Superior temporal gyrus (tissue), 1 donor: Measurements from ENCODE around the gene ZSCAN2.
A peak's percentile ranks its signal among the peaks of the same experiment; 100 is the strongest.
"Not testable (repeated sequence)": the region's sequence is repeated elsewhere in the genome, so short reads cannot be mapped to it uniquely, and the experiment has no call there.

Experiments used
- DNase-seq: peaks from one replicate; pipeline ENCODE4 v3.0.0-alpha.2; 2016; ENCODE audit errors: extremely low spot score

Gene ZSCAN2

DNA sequence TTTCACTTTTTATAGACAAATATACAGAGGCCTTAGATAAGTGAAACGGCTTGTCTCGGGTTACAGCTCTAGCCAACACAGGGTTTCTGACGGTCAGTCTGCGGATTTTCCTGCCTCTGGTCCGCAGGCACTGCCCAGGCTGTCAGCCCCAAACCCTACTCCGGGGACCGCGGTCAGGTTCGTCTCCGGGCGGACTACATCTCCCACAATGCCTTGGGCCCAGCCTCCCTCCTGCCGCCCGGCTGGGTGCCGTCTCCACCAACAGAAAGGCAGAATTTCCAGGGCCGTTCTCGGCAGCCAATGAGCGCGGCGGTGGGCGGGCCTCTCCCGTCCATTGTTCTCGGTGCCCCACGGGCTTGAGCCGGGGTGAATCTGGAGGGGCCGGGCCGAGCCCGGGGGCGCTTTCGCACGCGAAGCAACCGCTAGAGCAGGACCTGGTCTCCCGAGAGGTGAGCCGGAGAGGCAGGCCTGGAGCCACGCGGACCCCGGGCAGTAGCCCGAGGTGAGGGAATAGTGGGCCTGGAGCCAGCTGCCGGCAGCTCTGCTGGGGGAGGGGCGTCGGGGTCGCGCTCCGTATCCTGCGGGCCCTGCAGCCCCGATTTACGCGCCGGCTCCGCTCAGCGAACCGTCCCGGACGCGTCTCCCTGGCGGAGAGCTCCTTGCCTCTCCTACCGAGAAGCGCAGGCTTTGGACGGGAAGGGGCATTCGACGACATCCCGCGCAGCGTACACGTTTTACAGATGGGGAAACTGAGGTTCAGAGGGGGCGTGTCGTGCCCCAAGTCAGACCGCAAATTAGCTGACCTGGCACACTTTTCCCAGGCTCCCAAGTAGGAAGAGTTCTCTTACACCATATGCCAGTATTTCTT lies at the start of gene ZSCAN2:
ZSCAN2 (plus strand) TSS at position 323 of the 868 bp plus-strand sequence. CDS start 2,919 bp downstream, outside the sequence.
- DNase-seq = peak; percentile 97

DNA sequence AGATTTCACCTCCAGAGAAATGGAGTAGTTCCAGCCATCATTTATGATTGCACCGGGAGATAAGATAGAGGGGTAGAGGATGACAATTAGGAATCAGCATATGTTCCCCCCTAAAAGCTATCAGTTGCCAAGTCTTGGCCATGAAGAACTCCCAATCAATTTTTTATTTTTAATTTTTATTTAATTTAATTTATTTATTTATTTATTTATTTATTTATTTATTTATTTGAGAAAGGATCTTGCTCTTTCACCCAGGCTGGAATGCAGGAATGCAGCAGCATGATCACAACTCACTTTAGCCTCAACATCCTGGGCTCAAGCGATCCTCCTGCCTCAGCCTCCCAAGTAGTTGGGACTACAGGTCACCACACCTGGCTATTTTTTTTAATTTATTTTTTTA lies 49.2 kb upstream of the ZSCAN2 start:
- not testable (repeated sequence) for DNase-seq

DNA sequence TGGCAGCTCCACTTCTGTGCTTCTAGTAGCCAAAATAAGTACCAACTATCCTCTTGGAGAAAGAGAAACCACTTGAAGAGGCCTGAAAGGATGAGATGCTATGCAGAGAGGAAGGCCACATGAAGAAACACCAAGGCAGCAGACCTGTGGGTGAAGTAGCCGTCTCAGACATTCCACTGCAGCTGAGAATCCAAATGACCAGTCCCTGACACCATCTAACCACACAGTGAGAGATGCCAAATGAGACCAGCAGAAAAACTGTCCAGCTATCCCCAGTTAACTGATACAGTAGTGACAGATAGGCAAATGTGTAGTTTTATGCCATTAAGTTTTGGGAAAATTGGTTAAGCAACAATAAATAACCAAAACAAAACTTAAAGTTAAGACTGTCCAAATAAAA lies 47.9 kb upstream of the ZSCAN2 start:
- DNase-seq = no peak

DNA sequence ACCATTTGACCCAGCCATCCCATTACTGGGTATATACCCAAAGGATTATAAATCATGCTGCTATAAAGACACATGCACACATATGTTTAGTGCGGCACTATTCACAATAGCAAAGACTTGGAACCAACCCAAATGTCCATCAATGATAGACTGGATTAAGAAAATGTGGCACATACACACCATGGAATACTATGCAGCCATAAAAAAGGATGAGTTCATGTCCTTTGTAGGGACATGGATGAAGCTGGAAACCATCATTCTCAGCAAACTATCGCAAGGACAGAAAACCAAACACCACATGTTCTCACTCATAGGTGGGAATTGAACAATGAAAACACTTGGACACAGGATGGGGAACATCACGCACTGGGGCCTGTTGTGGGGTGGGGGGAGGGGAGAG lies 44.1 kb upstream of the ZSCAN2 start:
- not testable (repeated sequence) for DNase-seq

DNA sequence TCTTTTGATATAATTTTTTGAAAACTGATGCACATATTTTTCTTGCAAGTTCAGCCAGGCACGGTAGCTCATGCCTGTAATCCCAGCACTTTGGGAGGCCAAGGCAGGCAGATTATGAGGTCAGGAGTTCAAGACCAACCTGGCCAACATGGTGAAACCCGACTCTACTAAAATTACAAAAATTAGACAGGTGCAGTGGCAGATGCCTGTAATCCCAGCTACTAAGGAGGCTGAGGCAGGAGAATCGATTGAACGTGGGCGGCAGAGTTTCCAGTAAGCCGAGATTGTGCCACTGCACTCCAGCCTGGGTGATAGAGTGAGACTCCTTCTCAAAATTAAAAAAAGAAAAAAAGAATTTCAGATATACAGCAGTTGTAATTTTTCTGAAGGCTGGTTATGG lies 32.8 kb upstream of the ZSCAN2 start:
- not testable (repeated sequence) for DNase-seq

DNA sequence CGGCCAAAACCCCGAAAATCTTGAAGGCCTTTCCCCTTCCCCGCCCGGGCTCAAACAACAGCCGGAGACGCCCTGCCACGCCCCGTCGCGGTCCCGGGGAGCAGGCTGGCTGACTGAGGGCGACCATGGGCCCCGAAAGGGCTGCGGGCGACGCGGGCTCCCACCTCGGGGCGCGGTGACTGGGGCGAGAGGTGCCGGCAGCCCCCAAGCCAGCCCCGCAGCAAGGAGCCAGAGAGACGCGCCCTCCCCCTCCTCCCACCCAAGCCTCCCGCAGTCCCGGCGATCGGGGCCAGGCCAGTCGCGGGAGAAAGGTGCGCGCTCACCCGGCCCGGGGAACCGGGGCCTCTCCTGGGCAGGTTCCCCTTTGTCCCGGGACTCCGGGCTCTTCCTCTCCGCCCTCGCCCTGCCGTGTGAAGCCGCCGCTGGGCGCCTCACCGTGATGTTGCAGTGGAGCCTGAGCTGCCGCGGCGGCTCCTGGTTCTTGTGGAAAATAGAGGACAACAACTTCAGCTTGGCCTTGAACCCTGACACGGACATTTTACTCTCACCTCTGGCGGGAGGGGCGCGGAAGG lies 30.6 kb upstream of the ZSCAN2 start:
- DNase-seq = no peak

DNA sequence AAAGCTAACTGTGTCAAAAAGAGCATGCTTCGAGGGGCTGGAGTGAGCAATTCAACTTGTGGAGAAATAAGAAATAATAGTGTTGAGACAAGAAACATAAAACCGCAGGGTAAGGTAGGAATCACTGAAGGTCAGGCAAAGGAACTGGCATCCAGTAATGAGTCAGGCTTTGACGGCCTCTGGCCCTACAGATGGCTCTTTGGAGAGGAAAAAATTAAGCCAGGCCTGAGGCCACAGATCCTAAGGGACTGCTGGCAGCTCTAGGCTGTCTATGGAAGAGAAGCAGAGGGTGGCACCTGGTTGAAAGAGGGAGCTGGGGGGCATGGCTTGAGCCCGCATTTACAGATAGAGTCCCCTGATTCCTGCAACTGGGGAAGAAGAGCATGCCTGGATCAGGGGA lies 28.6 kb upstream of the ZSCAN2 start:
- no peak for DNase-seq

DNA sequence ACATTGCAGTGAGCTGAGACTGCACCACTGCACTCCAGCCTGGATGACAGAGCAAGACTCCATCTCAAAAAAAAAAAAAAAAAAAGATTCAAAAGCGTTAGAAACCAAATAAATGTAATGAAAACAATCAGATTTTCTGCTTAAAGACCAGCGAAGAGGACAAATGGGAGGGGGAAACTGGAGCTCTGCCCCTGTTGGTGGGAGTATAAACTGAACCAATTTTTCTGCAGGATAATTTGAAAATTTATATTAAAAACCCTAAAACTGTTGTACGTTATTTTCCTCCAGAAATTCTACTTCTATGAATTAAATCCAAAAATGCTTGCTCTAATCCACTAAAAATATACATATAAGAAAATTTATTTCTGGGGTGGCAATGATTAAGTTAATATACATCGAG lies 25.3 kb upstream of the ZSCAN2 start:
- DNase-seq = no peak

DNA sequence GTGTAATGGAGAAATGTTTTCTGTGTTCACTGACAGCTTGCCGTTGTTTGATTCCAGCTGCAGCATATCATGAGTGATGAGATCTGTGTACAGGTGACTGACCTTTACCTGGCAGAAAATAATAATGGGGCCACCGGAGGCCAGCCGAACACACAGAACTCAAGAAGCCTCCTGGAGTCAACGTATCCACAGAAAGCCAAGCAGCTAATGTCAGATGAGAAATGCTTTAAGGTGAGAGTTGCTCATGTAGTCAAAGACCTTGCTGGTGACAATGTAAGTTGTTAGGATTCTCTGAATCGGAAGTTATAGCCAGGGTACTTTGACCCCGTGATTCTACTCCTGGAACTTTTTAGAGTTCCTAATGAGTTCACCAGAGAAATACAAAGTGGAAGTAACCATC lies 22.9 kb upstream of the ZSCAN2 start:
- not testable (repeated sequence) for DNase-seq

DNA sequence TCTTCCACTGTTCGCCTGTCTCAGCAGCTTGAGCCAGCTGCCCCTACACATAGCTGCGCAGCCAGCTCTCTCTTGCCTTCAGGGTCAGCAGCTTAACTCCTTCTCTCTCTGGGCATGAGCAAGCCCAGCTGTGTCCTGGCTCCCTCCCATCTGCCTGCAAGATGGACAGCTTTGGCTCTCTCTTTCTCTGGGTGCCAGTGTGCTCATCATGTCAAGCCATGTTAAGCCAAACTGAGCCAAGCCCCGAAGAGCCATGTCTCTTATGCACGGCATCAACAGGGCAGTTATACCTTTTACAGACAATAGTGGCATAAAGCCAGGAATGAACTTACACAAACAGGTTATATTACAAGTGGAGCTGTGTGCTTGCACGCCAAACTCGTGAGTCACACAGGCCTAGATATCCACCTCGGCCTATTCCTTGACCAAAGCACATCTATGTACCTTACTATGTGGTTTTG lies 21.5 kb upstream of the ZSCAN2 start:
- not testable (repeated sequence) for DNase-seq

DNA sequence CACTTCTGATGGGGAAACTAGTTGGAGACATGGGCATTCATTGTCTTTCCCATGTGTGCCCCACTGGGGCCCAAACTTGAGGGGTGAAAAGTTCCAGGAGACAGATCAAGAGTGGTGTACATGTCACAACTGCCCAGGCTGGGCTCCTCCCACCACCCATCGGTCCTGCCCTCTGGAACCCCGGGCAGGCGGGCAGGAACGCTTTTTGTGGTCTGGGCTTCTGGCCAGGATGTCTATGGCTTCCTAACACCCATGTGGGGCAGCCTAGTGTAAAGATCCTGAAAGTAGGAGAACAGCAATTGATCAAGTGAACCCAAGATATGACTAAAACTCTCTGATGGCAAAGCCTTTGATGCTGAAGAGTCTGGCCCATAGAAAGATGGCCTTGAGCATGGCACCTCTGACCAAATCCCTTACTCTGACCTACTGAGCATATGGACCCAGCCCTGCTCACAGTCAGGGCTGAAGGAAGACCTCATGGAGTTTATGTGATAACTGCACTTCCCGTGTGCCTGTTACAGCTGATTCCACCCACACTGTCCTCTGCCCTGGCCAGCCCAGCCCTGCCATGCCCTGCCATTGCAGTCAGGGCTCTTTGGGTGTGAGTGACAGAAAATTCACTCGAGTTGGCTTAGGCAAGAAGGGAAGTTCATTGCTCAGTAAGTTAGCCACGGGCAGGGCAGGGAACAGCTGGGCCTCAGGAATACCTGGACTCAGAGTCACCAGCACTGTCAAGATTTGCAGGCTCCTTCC lies 19.0 kb upstream of the ZSCAN2 start:
- not testable (repeated sequence) for DNase-seq

DNA sequence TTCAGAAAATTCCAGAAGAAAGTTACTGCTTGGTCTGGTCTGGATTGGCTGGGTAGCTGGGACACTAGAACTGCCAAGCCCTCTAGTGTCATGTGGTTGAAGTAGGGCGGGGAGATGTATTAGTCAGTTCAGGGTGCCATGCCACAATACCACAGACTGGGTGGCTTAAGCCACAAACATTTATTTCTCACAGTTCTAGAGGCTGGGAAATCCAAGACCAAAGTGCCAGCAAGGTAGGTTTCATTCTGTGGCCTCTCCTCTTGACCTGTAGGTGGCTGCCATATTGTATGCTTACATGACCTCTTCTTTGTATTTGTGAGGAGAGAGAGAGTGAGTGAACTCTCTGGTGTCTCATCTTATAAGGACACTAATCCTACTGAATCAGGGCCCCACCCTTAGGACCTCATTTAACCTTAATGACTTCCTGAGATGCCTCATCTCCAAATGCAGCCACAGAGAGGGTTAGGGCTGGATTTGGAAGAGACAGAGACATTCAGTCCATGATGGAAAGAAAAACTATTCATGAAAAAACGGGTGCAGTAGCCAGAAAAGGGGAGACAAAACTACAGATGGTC lies 18.1 kb upstream of the ZSCAN2 start:
- DNase-seq = no peak

DNA sequence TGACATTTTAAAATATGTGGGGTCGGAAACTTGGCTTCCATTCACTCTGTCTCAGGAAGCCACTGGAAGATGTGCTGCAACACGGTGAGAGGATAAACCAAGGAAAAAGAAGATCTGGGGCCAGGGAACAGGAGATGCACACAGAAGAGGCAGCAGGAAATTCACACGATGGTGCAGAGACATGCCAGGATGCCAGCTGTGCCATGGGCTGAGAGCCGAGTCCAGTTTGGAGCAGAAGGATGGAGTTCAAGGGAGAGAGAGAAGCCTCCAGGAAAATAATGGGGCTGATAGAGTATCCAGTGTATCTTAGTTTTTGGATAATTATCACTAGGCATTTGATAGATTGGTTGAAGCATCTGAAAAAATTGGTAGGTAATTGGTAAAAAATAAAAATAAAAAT lies 16.9 kb upstream of the ZSCAN2 start:
- DNase-seq = not testable (repeated sequence)

DNA sequence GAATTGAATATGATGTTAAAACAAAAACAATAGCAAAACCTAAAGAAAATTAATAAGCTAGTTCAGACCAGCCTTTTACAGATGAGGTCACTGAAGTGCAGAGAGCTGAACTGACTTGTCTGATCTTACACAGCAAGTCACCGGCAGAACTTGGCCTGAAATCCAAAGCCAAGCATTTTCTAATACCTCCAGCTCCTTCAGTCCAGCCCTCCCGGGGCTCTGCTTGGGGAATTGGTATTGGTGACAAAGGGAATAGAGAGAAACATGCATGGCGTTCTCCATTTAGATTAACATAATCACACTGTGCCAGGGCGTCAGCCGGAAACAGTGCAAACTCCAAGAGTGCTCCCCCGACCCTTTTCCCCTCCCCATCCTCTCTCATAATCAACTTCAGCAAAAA lies 14.1 kb upstream of the ZSCAN2 start:
- DNase-seq = no peak

DNA sequence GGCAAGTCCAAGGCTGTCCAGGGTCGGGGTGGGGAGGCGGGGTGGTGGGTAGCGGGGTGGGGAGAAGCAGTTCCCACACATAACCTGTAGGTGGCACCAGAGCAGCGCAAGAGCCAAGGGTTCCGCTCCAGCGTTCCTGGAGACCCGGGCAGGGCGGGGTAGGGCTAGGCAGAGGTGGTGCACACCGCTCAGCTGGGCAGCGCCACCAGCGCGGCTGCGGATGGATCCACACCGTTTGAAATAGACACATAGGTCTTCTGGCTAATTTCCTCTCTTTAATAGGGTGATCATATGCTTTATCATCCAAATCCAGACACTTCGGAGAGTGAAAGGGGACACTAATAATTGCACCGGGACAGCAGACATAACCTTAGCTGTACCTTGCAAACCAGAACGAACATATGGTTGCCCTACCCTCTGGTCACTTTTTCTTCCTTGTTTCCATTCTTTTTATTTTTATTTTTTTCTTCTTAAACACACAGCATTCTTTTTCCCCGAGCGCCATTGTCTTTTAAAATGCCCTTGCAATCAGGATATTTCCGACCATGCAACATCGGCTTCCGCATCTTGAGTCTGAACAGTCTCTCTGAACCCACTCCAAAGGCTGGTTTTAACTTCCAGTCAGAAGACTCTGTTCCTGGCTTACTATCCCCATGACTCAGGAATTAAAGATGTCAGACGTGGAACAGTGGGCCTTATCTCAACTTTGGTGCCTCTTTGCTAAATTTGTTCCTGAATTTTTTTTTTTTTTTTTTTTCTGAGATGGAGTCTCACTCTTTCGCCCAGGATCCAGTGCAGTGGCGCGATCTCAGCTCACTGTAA lies 12.5 kb upstream of the ZSCAN2 start:
- DNase-seq = peak; percentile 86

DNA sequence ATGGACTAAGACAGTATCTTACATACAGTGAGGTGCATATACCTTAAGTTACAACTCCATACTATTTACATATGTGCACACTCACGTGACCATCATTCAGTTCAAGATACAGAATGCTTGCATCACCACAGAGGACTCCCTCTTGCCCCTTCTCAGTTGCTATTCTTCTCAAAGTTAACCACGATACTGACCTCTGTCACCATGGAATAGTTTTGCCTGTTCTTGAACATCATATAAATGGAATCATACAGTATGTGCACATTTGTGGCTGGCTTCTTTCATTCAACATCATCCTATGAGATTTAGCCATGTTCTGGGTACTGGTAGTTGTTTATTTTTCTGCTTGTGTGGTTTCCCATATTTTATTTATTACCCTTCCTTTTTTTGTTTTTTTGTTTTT lies 10.4 kb upstream of the ZSCAN2 start:
- DNase-seq = no peak

DNA sequence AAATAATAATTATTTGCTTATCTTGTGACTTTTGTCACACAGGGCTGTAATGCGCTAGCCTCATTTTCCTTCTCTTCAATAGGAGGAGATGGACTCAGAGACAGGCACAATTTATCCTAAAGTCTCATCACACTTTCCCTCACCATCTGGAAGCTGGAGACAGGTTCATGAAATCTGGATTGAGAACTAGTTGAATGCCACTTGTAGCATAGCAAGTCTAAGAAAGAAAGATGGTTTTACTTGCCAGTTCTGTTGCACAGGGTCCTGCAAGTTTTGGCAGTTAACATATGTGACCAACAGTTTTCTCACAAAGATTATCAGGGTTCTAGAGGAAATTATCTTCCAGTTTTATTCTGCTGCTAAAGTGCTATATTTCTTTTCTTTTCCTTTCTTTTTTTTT lies 9.0 kb upstream of the ZSCAN2 start:
- no peak for DNase-seq

DNA sequence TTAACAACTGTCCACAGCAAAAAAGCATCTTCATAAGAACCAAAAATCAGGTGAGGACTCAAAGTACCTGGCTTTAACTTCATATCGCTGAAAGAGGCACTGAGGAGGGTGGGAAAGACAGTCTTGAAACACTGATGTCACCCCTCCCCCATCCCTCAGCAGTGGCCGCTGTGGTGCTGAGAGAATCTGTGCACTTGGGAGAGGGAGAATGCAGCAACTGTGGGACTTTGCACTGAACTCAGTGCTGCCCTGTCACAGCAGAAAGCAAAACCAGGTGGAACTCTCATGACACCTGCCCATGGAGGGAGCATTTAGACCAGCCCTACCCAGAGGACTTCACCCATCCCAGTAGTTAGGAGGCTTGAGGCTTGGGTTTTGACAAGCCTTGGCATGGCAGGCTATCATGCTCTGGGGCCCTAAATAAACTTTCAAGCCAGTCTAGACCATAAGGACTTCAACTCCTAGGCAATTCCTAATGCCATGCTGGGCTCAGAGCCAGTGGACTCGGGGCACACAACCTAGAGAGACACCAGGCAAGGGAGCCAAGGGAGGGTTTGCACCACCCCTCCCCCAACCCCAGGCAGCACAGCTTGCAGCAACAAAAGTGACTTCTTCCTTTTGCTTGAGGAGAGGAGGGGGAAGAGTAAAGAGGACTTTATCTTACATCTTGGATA lies 6.1 kb upstream of the ZSCAN2 start:
- DNase-seq = no peak

DNA sequence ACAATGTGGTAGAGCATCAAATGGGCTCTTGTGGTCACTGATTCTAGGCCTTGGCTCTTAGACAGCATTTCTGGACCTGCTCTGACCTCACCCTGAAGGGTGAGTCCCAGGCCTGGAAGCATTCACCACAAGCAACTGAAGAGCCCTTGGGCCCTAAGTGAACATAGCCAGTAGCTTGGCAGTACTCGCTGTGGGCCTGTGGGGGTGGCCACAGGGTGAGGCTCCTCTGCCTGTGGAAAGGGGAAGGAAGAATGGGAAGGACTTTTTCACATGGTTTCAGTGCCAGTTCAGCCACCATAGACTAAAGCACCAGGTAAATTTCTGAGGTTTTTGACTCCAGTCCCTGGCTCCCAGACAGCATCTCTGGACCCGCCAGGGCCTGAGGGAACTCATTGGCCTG lies 5.1 kb upstream of the ZSCAN2 start:
- DNase-seq = no peak

DNA sequence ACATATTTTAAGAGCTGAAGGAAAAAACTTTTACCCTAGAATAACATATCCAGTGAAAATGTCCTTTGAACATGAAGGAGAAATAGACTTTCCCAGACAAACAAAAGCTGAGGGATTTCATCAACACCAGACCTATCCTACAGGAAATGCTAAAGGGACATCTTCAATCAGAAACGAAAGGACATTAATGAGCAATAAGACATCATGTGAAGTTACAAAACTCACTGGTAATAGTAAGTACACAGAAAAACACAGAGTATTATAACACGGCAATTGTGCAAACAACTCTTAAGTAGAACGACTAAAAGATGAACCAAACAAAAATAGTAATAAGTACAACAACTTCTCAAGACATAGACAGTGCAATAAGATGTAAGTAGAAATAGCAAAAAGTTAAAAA lies 3.5 kb upstream of the ZSCAN2 start:
- DNase-seq = no peak

DNA sequence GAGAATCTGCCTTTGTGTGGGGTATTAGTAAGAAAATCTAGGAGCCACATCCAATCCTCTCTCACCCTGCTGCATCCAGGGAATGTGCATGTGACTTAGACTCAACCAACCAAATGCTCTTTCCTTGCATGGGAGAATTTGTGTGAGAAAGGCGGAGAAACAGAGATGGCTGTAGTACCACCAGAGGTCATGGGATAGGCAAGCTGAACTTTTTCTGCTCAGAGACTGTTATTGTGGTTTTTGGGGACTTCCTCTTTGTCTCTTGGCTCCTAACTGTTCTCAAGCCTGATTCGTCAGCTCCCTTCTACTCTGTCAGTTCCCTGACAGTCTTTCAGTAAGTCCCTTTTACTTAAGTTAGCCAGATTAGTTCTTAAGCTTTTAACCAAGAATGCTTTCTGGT lies 2.6 kb upstream of the ZSCAN2 start:
- DNase-seq = no peak
